Measurements from ENCODE around the gene SARDH. TPM values are rescaled to one million over a fixed set of nuclear protein-coding genes. Genes with fewer than 3 reads are reported as not detected.

Gene SARDH
- polyA plus RNA-seq, 1 donor from 2014 or later, result not detected

DNA sequence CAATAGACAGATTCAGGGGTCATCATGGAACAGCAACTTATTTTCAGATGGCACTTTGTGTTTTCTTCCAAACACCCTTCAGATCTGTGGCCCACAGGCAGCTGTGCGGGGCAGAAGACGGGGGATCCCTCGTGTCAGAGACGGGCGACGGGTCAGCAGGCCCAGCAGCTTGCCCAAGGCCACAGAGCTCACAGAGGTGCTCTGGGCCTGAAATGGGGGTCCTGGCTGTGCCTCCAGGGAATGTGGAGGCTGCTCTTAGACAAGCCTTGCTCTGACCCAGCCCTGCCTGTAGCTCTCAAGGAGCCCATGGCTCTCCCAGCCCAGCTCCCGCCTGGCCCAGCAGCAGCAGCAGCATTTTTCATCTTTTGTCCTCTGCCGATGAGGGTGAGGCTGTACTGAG lies 40.9 kb upstream of the SARDH start:
- Histone ChIP-seq H3K4me3 (ENCODE audit: low read length) (no peak overlapping the region), H3K36me3 (ENCODE audit: insufficient read depth, low read length) (peaks cover 3% of the 10 kb centered on the region)

DNA sequence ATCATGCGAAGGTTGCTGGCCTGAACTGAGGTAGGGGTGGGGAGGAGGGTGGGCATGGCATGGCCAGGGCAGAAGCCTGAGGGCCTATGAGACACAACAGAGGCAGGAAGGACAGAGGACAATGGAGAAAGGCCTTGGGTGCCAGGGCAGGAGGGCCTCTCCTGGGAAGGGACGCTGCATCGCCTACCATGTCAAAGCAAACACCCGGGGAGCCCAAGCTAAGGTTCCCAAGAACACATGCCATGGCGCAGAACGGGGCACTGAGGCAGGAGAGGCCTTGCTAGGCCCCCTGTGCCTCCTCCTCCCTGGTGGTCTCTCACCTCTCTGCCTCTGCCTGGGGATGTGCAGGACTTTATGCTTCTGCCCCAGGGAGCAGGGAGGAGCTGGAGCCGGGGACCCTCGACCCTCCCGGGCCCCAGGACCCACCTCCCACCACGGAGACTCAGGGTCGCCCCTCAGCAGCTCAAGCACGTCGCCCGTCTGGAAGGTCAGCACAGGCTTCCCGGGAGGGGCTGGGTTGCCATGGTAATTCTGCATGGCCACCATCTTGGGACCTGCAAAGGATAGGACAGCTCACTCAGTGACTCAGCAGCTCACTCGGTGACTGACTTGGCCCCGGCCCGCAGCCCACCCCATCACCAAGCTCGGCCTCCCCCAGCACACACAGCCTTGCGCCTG lies 40.3 kb upstream of the SARDH start:
- Histone ChIP-seq H3K79me2 (replicated peaks; ENCODE audit: insufficient read depth, low read length) (no peaks in the 10 kb centered on the region), H3K4me2 (ENCODE audit: low read length) (no peak overlapping the region), H3K9ac (ENCODE audit: low read length) (no peak overlapping the region), H3K27ac (ENCODE audit: low read length) (no peak overlapping the region), H3F3A (ENCODE audit: insufficient read depth, low read length, poor library complexity, severe bottlenecking) (no peaks in the 10 kb centered on the region), H3K9me3 (ENCODE audit: low read length) (no peaks in the 10 kb centered on the region), H3K27me3 (ENCODE audit: insufficient read depth, low read depth, low read length) (no peaks in the 10 kb centered on the region), H4K20me1 (ENCODE audit: insufficient read depth) (no peaks in the 10 kb centered on the region), H3K9me2 (ENCODE audit: insufficient read depth, low read length) (no peaks in the 10 kb centered on the region), H2AFZ (ENCODE audit: low read depth, low read length) (no peak overlapping the region), H3K4me3 (ENCODE audit: low read length) (no peak overlapping the region), H3K36me3 (ENCODE audit: insufficient read depth, low read length) (peaks cover 8% of the 10 kb centered on the region)
- TF ChIP-seq EP300 (conservative IDR thresholded peaks at IDR 0.05; ENCODE audit: poor library complexity, severe bottlenecking) (no peak), MXI1 (conservative IDR thresholded peaks at IDR 0.05; ENCODE audit: poor library complexity, severe bottlenecking) (no peak), EZH2 (IDR thresholded peaks at IDR 0.05; ENCODE audit: borderline replicate concordance, insufficient read depth, low read length, poor library complexity, severe bottlenecking) (no peak), SMC3 (conservative IDR thresholded peaks at IDR 0.05; ENCODE audit: poor library complexity) (no peak), RAD21 (conservative IDR thresholded peaks at IDR 0.05) (no peak), POLR2AphosphoS5 (IDR thresholded peaks at IDR 0.05) (no peak), TAF1 (IDR thresholded peaks at IDR 0.05; ENCODE audit: low read depth) (no peak)
- TF ChIP-seq, protein P1, sequence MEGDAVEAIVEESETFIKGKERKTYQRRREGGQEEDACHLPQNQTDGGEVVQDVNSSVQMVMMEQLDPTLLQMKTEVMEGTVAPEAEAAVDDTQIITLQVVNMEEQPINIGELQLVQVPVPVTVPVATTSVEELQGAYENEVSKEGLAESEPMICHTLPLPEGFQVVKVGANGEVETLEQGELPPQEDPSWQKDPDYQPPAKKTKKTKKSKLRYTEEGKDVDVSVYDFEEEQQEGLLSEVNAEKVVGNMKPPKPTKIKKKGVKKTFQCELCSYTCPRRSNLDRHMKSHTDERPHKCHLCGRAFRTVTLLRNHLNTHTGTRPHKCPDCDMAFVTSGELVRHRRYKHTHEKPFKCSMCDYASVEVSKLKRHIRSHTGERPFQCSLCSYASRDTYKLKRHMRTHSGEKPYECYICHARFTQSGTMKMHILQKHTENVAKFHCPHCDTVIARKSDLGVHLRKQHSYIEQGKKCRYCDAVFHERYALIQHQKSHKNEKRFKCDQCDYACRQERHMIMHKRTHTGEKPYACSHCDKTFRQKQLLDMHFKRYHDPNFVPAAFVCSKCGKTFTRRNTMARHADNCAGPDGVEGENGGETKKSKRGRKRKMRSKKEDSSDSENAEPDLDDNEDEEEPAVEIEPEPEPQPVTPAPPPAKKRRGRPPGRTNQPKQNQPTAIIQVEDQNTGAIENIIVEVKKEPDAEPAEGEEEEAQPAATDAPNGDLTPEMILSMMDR (IDR thresholded peaks at IDR 0.05; ENCODE audit: poor library complexity, severe bottlenecking), result no peak
- TF ChIP-seq, protein P2, sequence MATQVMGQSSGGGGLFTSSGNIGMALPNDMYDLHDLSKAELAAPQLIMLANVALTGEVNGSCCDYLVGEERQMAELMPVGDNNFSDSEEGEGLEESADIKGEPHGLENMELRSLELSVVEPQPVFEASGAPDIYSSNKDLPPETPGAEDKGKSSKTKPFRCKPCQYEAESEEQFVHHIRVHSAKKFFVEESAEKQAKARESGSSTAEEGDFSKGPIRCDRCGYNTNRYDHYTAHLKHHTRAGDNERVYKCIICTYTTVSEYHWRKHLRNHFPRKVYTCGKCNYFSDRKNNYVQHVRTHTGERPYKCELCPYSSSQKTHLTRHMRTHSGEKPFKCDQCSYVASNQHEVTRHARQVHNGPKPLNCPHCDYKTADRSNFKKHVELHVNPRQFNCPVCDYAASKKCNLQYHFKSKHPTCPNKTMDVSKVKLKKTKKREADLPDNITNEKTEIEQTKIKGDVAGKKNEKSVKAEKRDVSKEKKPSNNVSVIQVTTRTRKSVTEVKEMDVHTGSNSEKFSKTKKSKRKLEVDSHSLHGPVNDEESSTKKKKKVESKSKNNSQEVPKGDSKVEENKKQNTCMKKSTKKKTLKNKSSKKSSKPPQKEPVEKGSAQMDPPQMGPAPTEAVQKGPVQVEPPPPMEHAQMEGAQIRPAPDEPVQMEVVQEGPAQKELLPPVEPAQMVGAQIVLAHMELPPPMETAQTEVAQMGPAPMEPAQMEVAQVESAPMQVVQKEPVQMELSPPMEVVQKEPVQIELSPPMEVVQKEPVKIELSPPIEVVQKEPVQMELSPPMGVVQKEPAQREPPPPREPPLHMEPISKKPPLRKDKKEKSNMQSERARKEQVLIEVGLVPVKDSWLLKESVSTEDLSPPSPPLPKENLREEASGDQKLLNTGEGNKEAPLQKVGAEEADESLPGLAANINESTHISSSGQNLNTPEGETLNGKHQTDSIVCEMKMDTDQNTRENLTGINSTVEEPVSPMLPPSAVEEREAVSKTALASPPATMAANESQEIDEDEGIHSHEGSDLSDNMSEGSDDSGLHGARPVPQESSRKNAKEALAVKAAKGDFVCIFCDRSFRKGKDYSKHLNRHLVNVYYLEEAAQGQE (IDR thresholded peaks at IDR 0.05; ENCODE audit: borderline replicate concordance), result no peak

More for the DNA sequence above, 40.9 kb upstream of the SARDH start:
- Histone ChIP-seq H3K27ac (ENCODE audit: low read length) (no peak overlapping the region), H3F3A (ENCODE audit: insufficient read depth, low read length, poor library complexity, severe bottlenecking) (no peaks in the 10 kb centered on the region), H3K27me3 (ENCODE audit: insufficient read depth, low read depth, low read length) (no peaks in the 10 kb centered on the region), H3K4me2 (ENCODE audit: low read length) (no peak overlapping the region), H2AFZ (ENCODE audit: low read depth, low read length) (no peak overlapping the region), H3K79me2 (replicated peaks; ENCODE audit: insufficient read depth, low read length) (no peaks in the 10 kb centered on the region), H4K20me1 (ENCODE audit: insufficient read depth) (no peaks in the 10 kb centered on the region), H3K9ac (ENCODE audit: low read length) (no peak overlapping the region), H3K9me3 (ENCODE audit: low read length) (no peaks in the 10 kb centered on the region), H3K9me2 (ENCODE audit: insufficient read depth, low read length) (no peaks in the 10 kb centered on the region)
- TF ChIP-seq, protein P2 (IDR thresholded peaks at IDR 0.05; ENCODE audit: borderline replicate concordance), result no peak
- no peak for TF ChIP-seq RAD21 (conservative IDR thresholded peaks at IDR 0.05)
- no peak for TF ChIP-seq TAF1 (IDR thresholded peaks at IDR 0.05; ENCODE audit: low read depth)
- no peak for TF ChIP-seq POLR2AphosphoS5 (IDR thresholded peaks at IDR 0.05)
- TF ChIP-seq, protein P1 (IDR thresholded peaks at IDR 0.05; ENCODE audit: poor library complexity, severe bottlenecking), result no peak
- TF ChIP-seq MXI1 (conservative IDR thresholded peaks at IDR 0.05; ENCODE audit: poor library complexity, severe bottlenecking), result no peak
- TF ChIP-seq SMC3 (conservative IDR thresholded peaks at IDR 0.05; ENCODE audit: poor library complexity), result no peak
- no peak for TF ChIP-seq EP300 (conservative IDR thresholded peaks at IDR 0.05; ENCODE audit: poor library complexity, severe bottlenecking)
- TF ChIP-seq EZH2 (IDR thresholded peaks at IDR 0.05; ENCODE audit: borderline replicate concordance, insufficient read depth, low read length, poor library complexity, severe bottlenecking), result no peak

Measured in neural cell (in vitro differentiated cells).